ENCODE data around the gene EEF1A2. TPM values are rescaled to one million over a fixed set of nuclear protein-coding genes. Genes with fewer than 3 reads are reported as not detected.
A peak's percentile ranks its signal among the peaks of the same experiment; 100 is the strongest.

EEF1A2 gene
- total RNA-seq, 1 donor from 2014 or later: 0.54 TPM

GRCh38 chr20:63471981-63472831 is 26.7 kb downstream of the EEF1A2 start, which contains the start of gene KCNQ2:
Gene KCNQ2, minus strand, starts transcription at chr20:63472655. Its CDS starts 192 bp downstream, at chr20:63472463.
- Histone ChIP-seq H4K20me1 (ENCODE audit: low read depth) (peaks cover 67% of the 10 kb centered on the region), H3K4me2 (peak within 1 kb of the TSS; percentile 100), H3K27ac (no peak within 1 kb of the TSS), H3K36me3 (no peaks in the 10 kb centered on the region), H3F3A (ENCODE audit: low read depth) (peaks cover 13% of the 10 kb centered on the region), H2AFZ (replicated peaks) (peak within 1 kb of the TSS; percentile 76), H3K9me3 (ENCODE audit: low read depth) (no peaks in the 10 kb centered on the region), H3K27me3 (peaks cover 33% of the 10 kb centered on the region), H3K4me1 (peaks cover 10% of the 10 kb centered on the region), H3K4me3 (peak within 1 kb of the TSS; percentile 93), H3K79me2 (ENCODE audit: low read depth) (peaks cover 50% of the 10 kb centered on the region), H3K9ac (peak within 1 kb of the TSS; percentile 2)
- TF ChIP-seq EZH2phosphoT487 (IDR thresholded peaks at IDR 0.05): no peak
- no peak within 1 kb of the TSS for H3K27ac Mint-ChIP-seq
- no peaks in the 10 kb centered on the region for H3K36me3 Mint-ChIP-seq
- peaks cover 19% of the 10 kb centered on the region for H3K27me3 Mint-ChIP-seq (ENCODE audit: insufficient read depth, low read depth)
- H3K4me3 Mint-ChIP-seq: peak within 1 kb of the TSS; percentile 86
- H3K4me1 Mint-ChIP-seq: peaks cover 28% of the 10 kb centered on the region
- no peaks in the 10 kb centered on the region for H3K9me3 Mint-ChIP-seq
- peak; percentile 74 for DNase-seq (ENCODE audit: low spot score)

- peaks cover 13% of the 10 kb centered on the region for H3F3A ChIP-seq (ENCODE audit: low read depth)
- Mint-ChIP-seq H3K4me3 (peak overlapping the region; percentile 86), H3K9me3 (no peaks in the 10 kb centered on the region), H3K27me3 (ENCODE audit: insufficient read depth, low read depth) (peaks cover 14% of the 10 kb centered on the region), H3K27ac (no peak overlapping the region), H3K36me3 (no peaks in the 10 kb centered on the region), H3K4me1 (peaks cover 30% of the 10 kb centered on the region)
- peak; percentile 67 for DNase-seq (ENCODE audit: low spot score)
- TF ChIP-seq EZH2 (IDR thresholded peaks at IDR 0.05) (no peak), EZH2phosphoT487 (IDR thresholded peaks at IDR 0.05) (no peak), CTCF (IDR thresholded peaks at IDR 0.05) (no peak)
- H2AFZ ChIP-seq (replicated peaks): no peak overlapping the region
- H3K4me1 ChIP-seq: peaks cover 10% of the 10 kb centered on the region
- no peak overlapping the region for H3K27ac ChIP-seq
- peaks cover 72% of the 10 kb centered on the region for H4K20me1 ChIP-seq (ENCODE audit: low read depth)
- no peaks in the 10 kb centered on the region for H3K9me3 ChIP-seq (ENCODE audit: low read depth)
- peak overlapping the region; percentile 100 for H3K4me2 ChIP-seq
- H3K79me2 ChIP-seq (ENCODE audit: low read depth): peaks cover 53% of the 10 kb centered on the region
- H3K4me3 ChIP-seq: peak overlapping the region; percentile 93
- no peaks in the 10 kb centered on the region for H3K36me3 ChIP-seq
- peak overlapping the region; percentile 2 for H3K9ac ChIP-seq
- H3K27me3 ChIP-seq: peaks cover 33% of the 10 kb centered on the region
Observed at GRCh38 chr20:63471717-63471980, 27.2 kb downstream of the EEF1A2 start.

- peak overlapping the region; percentile 86 for H3K4me3 Mint-ChIP-seq
Observed at GRCh38 chr20:63471002-63471716, 27.7 kb downstream of the EEF1A2 start.

More at GRCh38 chr20:63471002-63471716, 27.7 kb downstream of the EEF1A2 start:
- Histone ChIP-seq H4K20me1 (ENCODE audit: low read depth) (peaks cover 77% of the 10 kb centered on the region), H3K4me2 (peak overlapping the region; percentile 100), H2AFZ (replicated peaks) (peak overlapping the region; percentile 19), H3K27me3 (peaks cover 33% of the 10 kb centered on the region), H3K27ac (no peak overlapping the region), H3K9me3 (ENCODE audit: low read depth) (no peaks in the 10 kb centered on the region), H3F3A (ENCODE audit: low read depth) (peaks cover 13% of the 10 kb centered on the region), H3K4me1 (peaks cover 10% of the 10 kb centered on the region), H3K4me3 (peak overlapping the region; percentile 93), H3K9ac (no peak overlapping the region), H3K79me2 (ENCODE audit: low read depth) (peaks cover 53% of the 10 kb centered on the region), H3K36me3 (no peaks in the 10 kb centered on the region)
- Mint-ChIP-seq H3K27ac (no peak overlapping the region), H3K4me1 (peaks cover 32% of the 10 kb centered on the region), H3K36me3 (no peaks in the 10 kb centered on the region), H3K27me3 (ENCODE audit: insufficient read depth, low read depth) (peaks cover 11% of the 10 kb centered on the region), H3K9me3 (no peaks in the 10 kb centered on the region)
- peak; percentile 55 for DNase-seq (ENCODE audit: low spot score)
- TF ChIP-seq EZH2phosphoT487 (IDR thresholded peaks at IDR 0.05) (no peak), CTCF (IDR thresholded peaks at IDR 0.05) (no peak), EZH2 (IDR thresholded peaks at IDR 0.05) (no peak)
